HG02763 (cell line): Measurements from ENCODE around the gene AVPR2.

ENCODE experiments used
- ATAC-seq: cut with Tn5 transposase; IDR thresholded peaks from one replicate; pipeline ENCODE4 v1.9.1; 2021; ENCODE audit warnings: mild to moderate bottlenecking, moderate library complexity; ENCODE audit not compliant: unreplicated experiment

AVPR2 gene

GRCh38 chrX:153930011-153930910 lies 25.8 kb downstream of the AVPR2 start:
- no peak for ATAC-seq

- no peak for ATAC-seq
These were observed 26.7 kb downstream of the AVPR2 start for GRCh38 chrX:153931151-153931550.

- no peak for ATAC-seq
These were observed 27.3 kb downstream of the AVPR2 start for GRCh38 chrX:153931748-153932147.

- no peak for ATAC-seq
These were observed 27.9 kb downstream of the AVPR2 start for GRCh38 chrX:153932220-153932915.

- ATAC-seq = no peak
These were observed 29.3 kb downstream of the AVPR2 start for GRCh38 chrX:153933748-153934147.

- ATAC-seq = peak; percentile 5
These were observed 29.8 kb downstream of the AVPR2 start for GRCh38 chrX:153934148-153934761.

GRCh38 chrX:153934762-153935325 lies 30.4 kb downstream of the AVPR2 start, which contains the start of gene NAA10:
NAA10 (minus strand) TSS chrX:153935037; CDS start chrX:153934904, 133 bp downstream.
- ATAC-seq = peak; percentile 92

- ATAC-seq = no peak
These were observed 30.9 kb downstream of the AVPR2 start for GRCh38 chrX:153935326-153935851.

- ATAC-seq = no peak
These were observed 32.6 kb downstream of the AVPR2 start for GRCh38 chrX:153937056-153937455.

GRCh38 chrX:153938226-153938786 lies 33.8 kb downstream of the AVPR2 start:
- no peak for ATAC-seq

GRCh38 chrX:153939573-153939972 lies 35.1 kb downstream of the AVPR2 start:
- no peak for ATAC-seq

GRCh38 chrX:153941336-153942252 lies 37.1 kb downstream of the AVPR2 start:
- no peak for ATAC-seq

GRCh38 chrX:153944140-153944799 lies 39.8 kb downstream of the AVPR2 start, which contains the start of gene RENBP:
RENBP (minus strand) TSS chrX:153944643; CDS start chrX:153944610, 33 bp downstream.
- no peak for ATAC-seq

- no peak for ATAC-seq
These were observed 40.3 kb downstream of the AVPR2 start for GRCh38 chrX:153944800-153945150.

- no peak for ATAC-seq
These were observed 41.8 kb downstream of the AVPR2 start for GRCh38 chrX:153945956-153946943.

- ATAC-seq = peak; percentile 65
These were observed 42.7 kb downstream of the AVPR2 start for GRCh38 chrX:153947009-153947769.

GRCh38 chrX:153948002-153948466 lies 43.6 kb downstream of the AVPR2 start:
- no peak for ATAC-seq
